NCI-H1694 treated with DMSO at 0.1 percent for 48 hours (cell line): ENCODE results near the gene MSN.

Experiments used
- DNase-seq: peaks from one replicate; lab custom pipeline; 2025; lab: John Stamatoyannopoulos, UW

Gene MSN

GRCh38 chrX:65674204-65674893 lies 6.9 kb downstream of the MSN start:
- no peak for DNase-seq

GRCh38 chrX:65677954-65678469 lies 10.6 kb downstream of the MSN start:
- DNase-seq: no peak

GRCh38 chrX:65679071-65679540 lies 11.7 kb downstream of the MSN start:
- DNase-seq: no peak

- DNase-seq: no peak
Measured at GRCh38 chrX:65681810-65682209, 14.4 kb downstream of the MSN start.

- no peak for DNase-seq
Measured at GRCh38 chrX:65685112-65685511, 17.7 kb downstream of the MSN start.

GRCh38 chrX:65686236-65686635 lies 18.8 kb downstream of the MSN start:
- no peak for DNase-seq

- DNase-seq: no peak
Measured at GRCh38 chrX:65687367-65687766, 19.9 kb downstream of the MSN start.

- DNase-seq: no peak
Measured at GRCh38 chrX:65688403-65688871, 21.0 kb downstream of the MSN start.

GRCh38 chrX:65689377-65689776 lies 21.9 kb downstream of the MSN start:
- DNase-seq: no peak

GRCh38 chrX:65690057-65690855 lies 22.8 kb downstream of the MSN start:
- DNase-seq: no peak

- no peak for DNase-seq
Measured at GRCh38 chrX:65695849-65696449, 28.5 kb downstream of the MSN start.

- DNase-seq: no peak
Measured at GRCh38 chrX:65696613-65697012, 29.2 kb downstream of the MSN start.

- DNase-seq: no peak
Measured at GRCh38 chrX:65697211-65697641, 29.8 kb downstream of the MSN start.

GRCh38 chrX:65697915-65698796 lies 30.7 kb downstream of the MSN start:
- DNase-seq: no peak

GRCh38 chrX:65702956-65703355 lies 35.5 kb downstream of the MSN start:
- no peak for DNase-seq

GRCh38 chrX:65705439-65705838 lies 38.0 kb downstream of the MSN start:
- DNase-seq: no peak

GRCh38 chrX:65706041-65706828 lies 38.8 kb downstream of the MSN start:
- no peak for DNase-seq

GRCh38 chrX:65707151-65707550 lies 39.7 kb downstream of the MSN start:
- DNase-seq: no peak

GRCh38 chrX:65712005-65712806 lies 44.8 kb downstream of the MSN start:
- DNase-seq: no peak

- DNase-seq: no peak
Measured at GRCh38 chrX:65718538-65718937, 51.1 kb downstream of the MSN start.
